GM19467 (cell line): Measurements from ENCODE around the gene BCAS3.

Experiments
- ATAC-seq: cut with Tn5 transposase; IDR thresholded peaks from one replicate; pipeline ENCODE4 v1.9.1; 2021; ENCODE audit warnings: mild to moderate bottlenecking, moderate library complexity; ENCODE audit not compliant: unreplicated experiment

Gene BCAS3

DNA sequence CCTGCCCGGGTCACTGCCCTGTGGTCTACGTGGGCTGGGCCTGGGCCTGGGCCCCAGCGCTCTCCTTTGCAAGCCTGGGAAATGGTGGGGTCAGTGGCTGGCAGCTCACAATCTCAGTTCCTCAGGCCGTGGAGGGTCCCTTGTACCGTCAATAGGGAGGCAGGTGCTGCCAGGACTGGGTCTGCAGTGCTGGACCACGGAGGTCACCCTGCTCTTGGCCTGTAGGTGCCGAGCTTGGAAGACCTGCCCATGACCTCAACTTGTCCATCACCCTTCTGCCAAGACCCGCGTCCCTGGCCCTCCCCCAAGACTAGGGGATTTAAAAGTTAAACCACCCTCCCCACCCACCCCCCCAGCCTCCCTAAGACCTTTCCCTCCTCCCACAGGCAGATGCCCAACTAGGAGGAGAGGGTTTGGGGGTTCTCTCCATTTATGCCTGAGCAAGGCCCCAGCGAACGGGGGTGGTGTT, 724.5 kb downstream of the BCAS3 start:
- no peak for ATAC-seq

DNA sequence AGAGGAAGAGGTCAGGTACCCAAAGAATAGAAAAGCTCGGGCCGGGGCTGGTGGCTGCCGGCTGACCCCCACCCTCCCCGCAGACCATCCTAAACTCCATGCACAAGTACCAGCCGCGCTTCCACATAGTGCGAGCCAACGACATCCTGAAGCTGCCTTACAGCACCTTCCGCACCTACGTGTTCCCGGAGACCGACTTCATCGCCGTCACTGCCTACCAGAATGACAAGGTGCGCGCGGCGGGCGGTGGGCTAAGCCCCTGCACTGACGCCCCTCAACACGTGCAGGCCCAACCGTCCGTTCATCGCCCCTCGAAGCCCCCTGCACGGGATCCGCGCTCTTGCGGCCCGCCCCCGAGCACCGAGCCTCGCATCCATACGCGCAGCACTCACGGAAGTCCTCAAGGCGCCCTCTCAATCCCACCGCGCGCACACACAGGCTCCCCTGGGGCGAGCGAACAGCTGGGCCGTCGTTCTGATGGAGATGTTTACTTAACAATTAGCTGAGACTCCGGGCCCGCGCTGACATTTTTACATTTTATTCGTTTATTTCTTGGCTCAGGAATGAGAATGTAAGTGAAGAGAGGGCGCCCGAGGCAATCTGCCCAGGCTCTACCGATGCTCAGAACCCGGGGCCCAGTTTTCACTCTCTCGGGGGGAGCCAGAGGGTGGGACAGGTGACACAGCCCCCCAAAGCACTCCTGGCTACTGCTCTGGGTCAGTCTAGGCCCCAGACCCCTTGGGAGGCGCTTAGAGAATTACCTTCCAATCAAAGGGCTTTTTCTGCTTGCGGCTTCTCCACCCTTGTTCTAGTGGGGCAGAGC, 725.5 kb downstream of the BCAS3 start:
- ATAC-seq = no peak

DNA sequence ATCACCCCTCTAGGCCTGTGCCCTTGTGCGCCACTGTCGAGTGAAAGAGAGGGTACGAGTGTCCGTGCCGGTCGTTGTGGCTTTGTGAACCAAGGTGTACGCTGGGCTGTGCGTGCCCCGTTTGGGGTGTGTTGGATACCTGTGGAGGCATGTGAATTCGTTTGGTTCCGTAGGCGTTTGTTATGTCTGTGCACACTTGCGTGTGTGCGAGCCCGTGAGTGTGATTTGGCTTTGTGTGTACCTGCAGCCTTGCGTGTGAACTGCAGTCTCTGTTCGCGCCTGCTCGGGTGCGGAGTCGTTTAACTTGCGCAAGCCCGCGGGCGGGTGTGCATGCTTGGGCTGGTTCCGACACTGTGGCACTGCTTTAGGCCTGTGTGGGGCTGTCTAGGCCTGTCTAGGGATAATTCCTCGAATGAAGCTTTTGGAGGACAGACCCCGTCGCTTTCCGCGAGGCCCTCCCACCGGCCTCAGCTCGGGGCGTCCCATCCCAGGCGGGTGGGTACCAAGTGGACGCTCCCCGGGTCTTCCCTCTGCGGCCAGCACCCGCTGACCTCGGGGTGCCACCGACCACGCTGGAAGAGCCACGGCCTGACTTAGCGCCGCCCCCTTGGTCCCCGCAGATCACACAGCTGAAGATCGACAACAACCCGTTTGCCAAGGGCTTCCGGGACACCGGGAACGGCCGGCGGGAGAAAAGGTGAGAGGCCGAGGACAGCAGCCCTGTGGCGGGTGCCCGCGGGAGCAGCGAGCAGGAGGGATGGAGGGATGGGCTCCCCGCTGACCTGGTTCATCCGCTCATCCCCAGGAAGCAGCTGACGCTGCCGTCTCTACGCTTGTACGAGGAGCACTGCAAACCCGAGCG, 726.4 kb downstream of the BCAS3 start:
- ATAC-seq = no peak

DNA sequence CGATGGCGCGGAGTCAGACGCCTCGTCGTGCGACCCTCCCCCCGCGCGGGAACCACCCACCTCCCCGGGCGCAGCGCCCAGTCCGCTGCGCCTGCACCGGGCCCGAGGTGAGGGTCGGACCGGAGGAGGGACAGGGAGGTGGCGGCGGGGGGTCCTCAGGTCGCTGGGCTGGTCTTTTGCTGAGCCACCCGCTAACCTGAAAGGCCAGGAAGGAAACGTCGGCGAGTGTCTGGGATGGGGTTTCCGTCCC, 726.9 kb downstream of the BCAS3 start:
- ATAC-seq = no peak

DNA sequence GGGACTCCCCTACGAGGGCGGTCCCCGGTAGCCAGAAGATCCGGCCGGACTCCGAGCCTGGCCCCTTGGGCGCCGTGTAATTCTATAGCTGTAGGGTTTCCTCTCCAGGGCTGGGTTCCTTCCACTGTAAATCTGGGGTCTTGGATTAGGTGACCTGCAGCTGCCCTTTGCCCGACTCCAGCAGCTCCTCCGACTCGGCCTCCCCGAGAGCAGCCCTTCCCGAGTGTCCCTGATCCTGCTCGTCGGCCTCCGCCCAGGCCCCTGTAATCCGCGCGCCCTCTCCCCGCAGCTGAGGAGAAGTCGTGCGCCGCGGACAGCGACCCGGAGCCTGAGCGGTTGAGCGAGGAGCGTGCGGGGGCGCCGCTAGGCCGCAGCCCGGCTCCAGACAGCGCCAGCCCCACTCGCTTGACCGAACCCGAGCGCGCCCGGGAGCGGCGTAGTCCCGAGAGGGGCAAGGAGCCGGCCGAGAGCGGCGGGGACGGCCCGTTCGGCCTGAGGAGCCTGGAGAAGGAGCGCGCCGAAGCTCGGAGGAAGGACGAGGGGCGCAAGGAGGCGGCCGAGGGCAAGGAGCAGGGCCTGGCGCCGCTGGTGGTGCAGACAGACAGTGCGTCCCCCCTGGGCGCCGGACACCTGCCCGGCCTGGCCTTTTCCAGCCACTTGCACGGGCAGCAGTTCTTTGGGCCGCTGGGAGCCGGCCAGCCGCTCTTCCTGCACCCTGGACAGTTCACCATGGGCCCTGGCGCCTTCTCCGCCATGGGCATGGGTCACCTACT, 727.4 kb downstream of the BCAS3 start:
- ATAC-seq = no peak

DNA sequence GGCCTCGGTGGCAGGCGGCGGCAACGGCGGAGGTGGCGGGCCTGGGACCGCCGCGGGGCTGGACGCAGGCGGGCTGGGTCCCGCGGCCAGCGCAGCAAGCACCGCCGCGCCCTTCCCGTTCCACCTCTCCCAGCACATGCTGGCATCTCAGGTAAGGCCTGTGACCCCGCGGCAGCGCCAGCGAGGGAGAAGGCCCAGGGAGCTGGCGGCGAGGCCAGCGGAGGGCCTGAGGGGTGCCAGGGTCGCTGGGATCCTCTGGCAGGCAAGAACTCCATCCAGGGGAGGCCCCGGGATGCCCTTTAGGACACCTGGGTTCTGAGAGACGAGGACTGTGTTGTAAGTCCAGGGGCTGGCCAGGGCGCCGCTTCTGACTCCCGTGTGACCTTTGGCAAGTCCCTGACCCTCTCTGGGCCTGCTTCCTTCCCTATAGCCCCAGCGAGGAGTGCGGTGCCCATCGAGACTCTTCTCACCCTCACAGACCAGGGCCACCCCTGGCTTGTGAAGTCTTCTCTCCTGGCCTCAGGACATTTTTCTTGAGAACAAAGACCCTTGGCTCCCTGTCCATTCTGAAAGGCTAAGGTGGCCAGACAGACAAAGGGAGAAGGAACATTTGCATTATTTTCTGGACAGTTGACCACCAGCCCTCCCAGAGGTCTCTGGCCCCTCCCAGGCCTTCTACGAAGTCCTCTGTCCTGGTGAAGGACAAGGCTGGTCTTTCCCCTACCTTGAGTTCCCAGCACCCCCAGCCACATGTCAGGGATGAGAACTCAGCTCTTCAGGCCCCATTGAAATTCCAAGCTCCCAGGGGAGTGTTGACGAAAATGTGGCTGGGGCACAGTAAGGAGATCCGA, 728.3 kb downstream of the BCAS3 start:
- no peak for ATAC-seq

DNA sequence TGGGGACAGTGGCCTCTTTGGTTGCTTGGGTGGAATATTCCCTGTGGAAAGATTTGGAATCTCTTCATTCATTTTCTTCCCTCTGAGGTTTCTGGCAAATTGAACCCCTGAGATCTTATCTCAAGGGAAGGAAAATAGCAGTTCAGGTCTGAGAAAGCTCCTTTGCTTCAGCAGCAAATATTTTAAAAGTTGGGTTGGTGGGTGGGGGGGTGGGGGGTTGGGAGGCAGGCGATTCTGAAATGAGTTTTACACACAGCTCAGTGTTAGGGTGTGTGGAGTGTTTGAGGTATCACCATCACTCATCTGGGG, 728.8 kb downstream of the BCAS3 start:
- ATAC-seq = no peak

DNA sequence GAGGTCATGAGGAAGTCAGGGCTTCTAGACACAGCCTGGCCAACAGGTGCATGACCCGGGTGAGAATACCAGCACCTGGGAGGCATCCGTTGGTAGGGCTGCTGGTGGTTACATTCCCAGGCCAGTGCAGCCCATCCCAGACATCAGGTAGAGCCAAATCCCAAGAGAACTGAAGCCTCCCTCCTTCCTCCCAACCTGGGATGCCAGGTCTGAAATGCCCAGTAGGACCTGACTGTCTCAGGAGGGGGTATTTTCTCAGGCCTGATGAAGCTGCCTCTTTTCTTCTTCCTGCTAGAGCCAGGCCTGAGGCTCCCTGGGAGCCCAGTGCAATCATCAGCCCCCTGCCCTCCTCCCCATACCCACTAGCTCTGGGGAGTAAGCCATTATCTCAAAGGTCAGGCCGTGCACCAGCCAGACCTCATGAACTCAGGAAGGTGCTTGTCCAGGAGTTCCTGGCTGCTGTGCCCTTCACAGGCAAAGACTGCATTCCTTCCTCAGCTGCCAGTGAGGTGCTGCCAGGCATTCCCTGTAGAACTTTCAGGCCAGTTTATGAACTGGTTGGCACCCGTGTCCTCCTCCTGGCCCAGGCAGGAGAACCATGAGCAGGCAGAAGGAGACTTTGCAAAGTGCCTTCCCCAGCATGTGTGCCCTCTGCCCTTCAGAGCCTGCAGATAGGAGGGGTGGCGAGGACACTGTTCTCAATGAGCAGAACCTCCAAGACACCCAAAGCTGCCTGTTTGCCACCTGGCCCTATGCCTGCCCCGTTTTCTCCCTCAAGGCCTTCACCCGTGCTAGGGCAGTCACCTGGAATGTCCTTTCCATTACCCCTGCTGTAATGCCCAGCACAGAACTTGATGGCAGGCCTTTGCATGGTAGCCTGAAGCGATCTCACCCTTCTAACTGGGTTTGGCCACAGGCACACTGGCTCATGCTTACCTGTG, 729.6 kb downstream of the BCAS3 start:
- no peak for ATAC-seq

DNA sequence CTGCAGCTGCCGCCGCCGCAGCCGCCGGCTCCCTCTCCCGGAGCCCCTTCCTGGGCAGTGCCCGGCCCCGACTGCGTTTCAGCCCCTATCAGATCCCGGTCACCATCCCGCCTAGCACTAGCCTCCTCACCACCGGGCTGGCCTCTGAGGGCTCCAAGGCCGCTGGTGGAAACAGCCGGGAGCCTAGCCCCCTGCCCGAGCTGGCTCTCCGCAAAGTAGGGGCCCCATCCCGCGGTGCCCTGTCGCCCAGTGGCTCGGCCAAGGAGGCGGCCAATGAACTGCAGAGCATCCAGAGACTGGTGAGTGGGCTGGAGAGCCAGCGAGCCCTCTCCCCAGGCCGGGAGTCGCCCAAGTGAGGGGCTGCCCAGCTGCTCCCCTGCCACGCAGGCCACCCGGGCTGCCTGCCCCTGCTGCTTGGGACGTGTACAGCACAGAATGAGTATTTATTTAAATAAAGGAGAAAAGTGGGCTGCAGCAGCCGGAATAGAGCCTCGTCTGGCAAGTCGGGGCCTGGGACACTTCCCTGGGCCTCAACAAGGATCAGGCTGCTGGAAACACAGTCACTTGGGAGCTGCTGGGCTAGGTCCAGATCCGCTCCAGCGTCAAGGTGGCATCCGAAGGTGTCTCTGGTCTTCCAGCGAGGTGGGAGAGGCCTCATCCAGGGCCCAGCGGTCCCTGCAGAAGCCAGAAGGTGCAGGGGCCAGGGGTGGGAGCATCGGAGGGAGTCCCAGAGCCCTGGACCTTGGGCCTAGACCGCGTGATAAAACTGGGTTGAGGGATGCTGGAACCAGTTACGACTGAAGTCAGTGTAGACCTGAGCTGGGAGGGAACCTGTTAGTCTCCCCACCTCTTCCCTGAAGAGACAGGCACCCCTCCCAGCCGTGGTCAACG, 730.7 kb downstream of the BCAS3 start:
- ATAC-seq = no peak

DNA sequence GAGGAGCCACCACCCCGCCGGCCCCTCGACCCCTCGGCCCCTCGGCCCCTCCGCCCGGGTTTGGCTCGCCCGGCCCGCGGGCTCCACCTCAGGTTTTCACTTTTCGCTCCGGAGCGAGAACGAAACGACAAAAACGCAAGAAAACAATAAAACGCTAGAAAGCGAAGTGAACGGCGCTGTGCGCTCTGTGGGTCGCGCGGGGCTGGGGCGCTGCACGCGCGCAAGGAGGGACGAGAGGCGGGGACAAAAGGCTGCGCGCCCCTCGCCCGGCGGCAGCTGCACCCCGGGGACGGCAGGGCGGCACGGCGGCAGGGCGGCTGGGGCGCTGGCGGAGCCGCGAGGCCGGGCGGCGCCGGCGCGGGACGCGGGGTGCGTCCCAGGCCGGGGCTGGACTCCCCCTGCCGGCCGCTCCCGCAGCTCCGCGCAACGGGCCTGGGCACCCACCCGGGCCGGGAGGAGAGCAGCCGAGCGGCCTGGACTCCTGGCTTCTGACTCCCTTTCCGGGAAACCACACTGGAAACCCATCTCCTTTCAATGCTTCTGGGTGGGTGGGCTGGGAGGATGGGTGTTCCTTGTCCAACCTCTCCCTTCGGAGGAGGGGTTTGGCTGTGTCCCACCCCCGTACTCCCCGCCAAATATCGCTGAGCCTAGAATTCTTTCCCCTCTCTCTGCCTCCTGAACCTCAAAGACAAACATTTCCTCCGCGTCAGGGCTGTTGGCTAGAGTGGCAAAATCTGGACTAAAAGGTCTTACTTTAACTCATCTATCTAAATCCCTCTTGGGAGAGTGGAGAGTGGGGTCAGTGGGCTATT, 731.9 kb downstream of the BCAS3 start:
- ATAC-seq = no peak

DNA sequence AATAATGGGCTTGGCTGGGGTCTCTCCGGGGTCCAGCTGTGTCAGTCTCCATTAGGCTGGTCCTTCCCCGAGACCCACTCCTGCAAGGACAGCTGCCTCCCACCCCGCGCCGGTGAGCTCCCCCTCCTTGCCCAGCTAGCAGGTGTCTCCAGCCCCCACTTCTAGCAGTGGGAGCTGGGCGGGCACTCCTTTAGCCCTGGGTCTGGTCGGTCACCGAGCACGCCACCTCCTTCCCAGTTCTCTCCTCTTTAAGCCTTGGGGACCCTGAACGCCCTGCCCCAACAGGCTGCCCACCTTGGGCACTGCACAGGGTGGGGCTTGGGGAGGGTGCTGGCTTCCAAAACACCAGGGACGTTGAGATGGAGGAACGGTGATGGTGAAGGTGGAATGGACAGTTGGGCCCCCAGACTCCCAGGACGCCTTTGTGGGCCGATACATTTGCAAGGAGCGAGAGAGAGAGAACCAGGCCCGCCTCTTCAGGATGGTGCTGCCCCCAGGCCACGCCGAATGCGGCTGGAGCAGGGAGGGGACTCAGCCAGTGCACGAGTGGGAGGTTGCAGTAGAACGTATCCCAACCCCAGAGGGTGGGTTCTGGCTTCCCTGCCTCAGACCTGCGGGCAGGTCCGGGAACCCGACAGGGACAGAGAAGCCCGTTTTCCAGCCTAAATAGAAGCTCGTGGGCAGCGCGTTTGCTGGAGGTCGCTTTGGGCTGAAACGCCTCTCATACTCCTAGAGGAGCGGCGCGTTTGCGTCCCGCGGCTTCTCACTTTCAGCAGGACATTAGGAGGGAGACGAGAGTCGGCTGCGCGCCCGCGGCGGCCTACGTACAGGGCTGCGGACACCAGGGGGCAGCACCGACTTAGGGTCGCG, 732.7 kb downstream of the BCAS3 start:
- no peak for ATAC-seq

DNA sequence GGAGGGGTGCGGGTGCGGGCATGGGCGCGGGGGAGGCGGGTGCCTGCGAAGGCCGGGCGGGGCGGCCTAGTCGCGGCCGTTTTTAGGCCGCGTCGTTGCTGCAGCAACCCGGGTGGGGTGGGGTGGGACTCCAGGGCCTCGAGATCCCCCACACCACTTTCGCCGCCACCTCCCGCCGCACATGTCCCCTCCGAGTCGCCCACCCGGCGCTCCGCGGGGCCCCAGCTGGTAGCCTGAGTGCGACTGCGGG, 733.3 kb downstream of the BCAS3 start:
- no peak for ATAC-seq

DNA sequence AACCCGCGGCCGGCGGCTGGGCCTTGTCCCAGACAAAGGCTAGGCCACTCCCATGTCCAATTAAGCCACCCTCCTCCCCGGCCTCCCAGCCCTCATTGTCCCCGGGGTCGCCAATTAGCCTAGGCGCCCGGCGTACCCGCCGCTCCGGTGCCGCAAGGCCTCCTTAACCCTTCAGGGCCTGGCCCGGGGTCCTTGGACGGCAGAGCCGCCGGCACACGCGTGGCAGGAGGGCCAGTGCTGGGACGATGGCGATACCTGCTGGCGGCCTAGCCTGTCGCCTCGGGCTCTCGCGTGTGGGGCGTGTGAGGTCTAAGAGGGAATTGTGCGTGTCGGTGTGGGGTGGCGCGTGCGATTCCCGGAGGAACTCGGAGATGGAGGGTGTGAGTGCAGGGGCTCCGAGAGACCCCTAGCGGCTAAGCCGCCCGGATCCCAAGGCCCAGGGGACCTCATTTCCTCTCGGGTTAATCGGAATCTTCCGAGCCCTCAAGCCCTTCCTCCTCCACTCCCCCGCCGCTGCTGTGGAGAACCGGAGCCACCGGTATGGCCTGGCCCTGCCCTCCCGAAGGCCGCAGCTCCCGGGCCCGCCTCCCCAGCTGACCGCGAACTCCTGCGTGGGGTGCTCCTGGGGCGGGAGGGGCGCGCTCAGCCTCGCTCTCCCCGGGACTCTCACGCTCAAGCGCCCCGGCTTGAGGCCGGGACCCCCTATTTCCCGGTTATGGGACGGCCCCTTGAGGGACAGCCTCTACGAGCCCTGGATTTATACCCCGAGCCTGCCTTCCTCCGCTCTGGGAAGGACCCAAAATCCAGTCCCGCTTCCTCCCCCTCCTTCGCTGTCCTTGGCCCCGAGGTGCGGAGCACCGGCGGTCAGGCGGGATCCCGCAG, 733.9 kb downstream of the BCAS3 start:
- ATAC-seq = peak; percentile 7

DNA sequence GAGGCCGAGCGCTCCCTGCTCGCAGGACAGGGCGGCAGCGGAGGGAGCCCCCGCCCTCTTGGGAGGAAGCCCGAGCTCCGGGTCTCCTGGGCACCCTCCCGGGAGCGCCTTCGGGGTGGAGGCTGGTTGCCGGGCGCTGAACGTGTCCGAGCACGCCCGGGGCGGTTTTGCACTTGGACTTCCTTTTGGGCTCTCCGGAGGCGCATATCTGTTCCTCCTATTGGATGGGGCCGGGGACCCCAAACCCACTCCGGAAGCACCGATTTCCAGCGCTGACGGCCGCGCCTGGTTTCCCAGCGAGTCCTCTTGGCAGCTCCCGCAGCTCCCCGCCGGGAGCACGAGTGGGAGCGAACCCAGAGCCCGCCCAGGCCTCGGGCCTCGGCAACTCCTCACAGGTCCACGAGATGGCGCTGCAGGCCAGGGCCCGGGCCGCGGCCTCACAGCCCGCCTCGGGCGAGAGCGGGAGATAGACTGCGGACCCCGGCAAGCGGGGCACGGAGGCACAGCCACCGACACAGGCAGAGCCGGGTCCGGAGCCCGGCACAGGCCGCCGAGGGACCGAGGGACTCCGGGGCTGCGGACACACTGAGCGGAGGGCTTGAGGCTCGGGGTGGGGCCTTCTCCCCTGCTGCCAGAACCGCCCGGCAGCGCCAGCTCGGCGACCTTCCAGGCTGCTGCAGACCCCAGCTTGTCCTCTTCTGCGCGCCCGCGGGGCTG, 734.6 kb downstream of the BCAS3 start:
- peak; percentile 51 for ATAC-seq

DNA sequence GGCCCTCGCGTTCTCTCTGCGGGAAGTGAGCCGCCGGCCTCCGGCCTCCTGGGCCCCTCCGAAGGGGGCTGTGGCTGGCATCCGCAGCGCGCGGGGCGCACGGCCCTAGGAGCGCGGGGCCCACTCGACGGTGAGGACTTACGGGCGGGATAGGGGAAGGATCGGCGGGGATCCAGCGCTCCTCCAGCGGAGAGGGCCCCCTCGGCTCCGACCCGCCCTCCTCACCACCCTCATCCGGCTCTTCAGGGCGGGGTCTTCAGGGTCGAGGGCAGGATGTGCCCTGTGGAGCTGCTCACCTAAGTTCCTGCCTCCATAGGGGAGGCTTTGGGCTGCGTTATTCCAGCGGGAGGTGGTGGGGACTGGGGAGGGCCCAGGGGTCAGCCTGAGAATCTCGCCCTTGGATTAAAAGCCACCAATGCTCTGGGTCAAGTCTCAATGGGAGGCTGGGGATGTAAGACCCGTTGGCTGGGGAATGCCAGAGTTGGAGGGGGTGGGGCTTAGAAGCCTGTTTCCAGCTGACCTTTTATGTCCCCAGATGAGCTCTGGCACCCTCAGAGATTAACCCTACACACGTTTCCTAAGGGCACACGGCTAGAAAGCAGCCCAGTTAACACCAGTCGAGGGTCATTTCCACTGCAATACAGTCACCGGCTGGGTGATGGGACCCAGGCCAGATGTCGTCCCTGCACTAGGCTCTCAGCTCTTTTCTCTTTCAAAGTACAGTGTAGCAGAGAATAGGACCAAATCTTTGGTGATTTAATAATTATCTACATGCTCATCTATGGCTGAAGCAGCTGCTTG, 735.4 kb downstream of the BCAS3 start:
- ATAC-seq = no peak
